Astrocyte (in vitro differentiated cells and primary cell): ENCODE data around the gene EYS. TPM values are rescaled to one million over a fixed set of nuclear protein-coding genes. Genes with fewer than 3 reads are reported as not detected.

Experiments used
- DNase-seq: peaks from one replicate; pipeline ENCODE4 v3.0.0-alpha.2; 2010; ENCODE audit warnings: low read depth
- FAIRE-seq: peaks from 2 replicates; lab custom pipeline; 2011; peaks lifted over from hg19 to GRCh38; lab: Jason Lieb, UNC
- H2AFZ ChIP-seq: 2 replicates; pipeline ENCODE4 v1.6.0; 2012; ENCODE audit warnings: low read depth, low read length, inconsistent platforms
- H3K27ac ChIP-seq: 2 replicates; pipeline ENCODE4 v1.5.1; 2011; ENCODE audit warnings: low read depth, low read length, inconsistent platforms
- H3K27me3 ChIP-seq: 2 replicates; pipeline ENCODE4 v1.6.0; 2011; ENCODE audit warnings: low read length, inconsistent platforms; ENCODE audit not compliant: insufficient read depth
- H3K36me3 ChIP-seq: 2 replicates; pipeline ENCODE4 v1.5.1; 2011; ENCODE audit warnings: low read length, inconsistent platforms; ENCODE audit not compliant: insufficient read depth
- H3K4me1 ChIP-seq: 2 replicates; pipeline ENCODE4 v1.5.1; 2011; ENCODE audit warnings: low read length, inconsistent platforms; ENCODE audit not compliant: insufficient read depth
- H3K4me2 ChIP-seq: 2 replicates; pipeline ENCODE4 v1.6.0; 2012; ENCODE audit warnings: low read length, inconsistent platforms
- H3K4me3 ChIP-seq: 2 replicates; pipeline ENCODE4 v1.5.1; 2011; ENCODE audit warnings: low read depth, mild to moderate bottlenecking, low read length, inconsistent platforms; ENCODE audit not compliant: insufficient read depth
- H3K79me2 ChIP-seq: 2 replicates; pipeline ENCODE4 v1.6.0; 2012; ENCODE audit warnings: mild to moderate bottlenecking, low read length, inconsistent platforms; ENCODE audit not compliant: insufficient read depth
- H3K9ac ChIP-seq: 2 replicates; pipeline ENCODE4 v1.6.0; 2012; ENCODE audit warnings: mild to moderate bottlenecking, low read length, inconsistent platforms
- H3K9me3 ChIP-seq: 2 replicates; pipeline ENCODE4 v1.5.1; 2012; ENCODE audit warnings: low read depth, mild to moderate bottlenecking, low read length, inconsistent platforms; ENCODE audit not compliant: insufficient read depth
- H4K20me1 ChIP-seq: 2 replicates; pipeline ENCODE4 v1.6.0; 2012; ENCODE audit warnings: low read length, inconsistent platforms; ENCODE audit not compliant: insufficient read depth
- H3K27ac Mint-ChIP-seq: one replicate; pipeline ENCODE4 v1.8.0; 2021; ENCODE audit warnings: mild to moderate bottlenecking, mixed read lengths; ENCODE audit not compliant: unreplicated experiment
- H3K27me3 Mint-ChIP-seq: one replicate; pipeline ENCODE4 v1.8.0; 2021; ENCODE audit warnings: low read depth, mixed read lengths; ENCODE audit not compliant: unreplicated experiment
- H3K36me3 Mint-ChIP-seq: one replicate; pipeline ENCODE4 v1.8.0; 2021; ENCODE audit warnings: low read depth, mixed read lengths; ENCODE audit not compliant: unreplicated experiment
- H3K4me1 Mint-ChIP-seq: one replicate; pipeline ENCODE4 v1.8.0; 2021; ENCODE audit warnings: low read depth, mixed read lengths; ENCODE audit not compliant: unreplicated experiment
- H3K4me3 Mint-ChIP-seq: one replicate; pipeline ENCODE4 v1.8.0; 2021; ENCODE audit warnings: mild to moderate bottlenecking, moderate library complexity, mixed read lengths; ENCODE audit not compliant: unreplicated experiment
- H3K9me3 Mint-ChIP-seq: one replicate; pipeline ENCODE4 v1.8.0; 2021; ENCODE audit warnings: mild to moderate bottlenecking, mixed read lengths; ENCODE audit not compliant: unreplicated experiment
- CTCF ChIP-seq: IDR thresholded peaks from 2 replicates; pipeline ENCODE4 v1.5.1; 2011; ENCODE audit warnings: low read depth, mild to moderate bottlenecking, inconsistent platforms, low read length, moderate library complexity; ENCODE audit not compliant: insufficient read depth
- EZH2 ChIP-seq: IDR thresholded peaks from 2 replicates; pipeline ENCODE4 v1.6.1; 2012; ENCODE audit warnings: mild to moderate bottlenecking, low read length, inconsistent platforms; ENCODE audit not compliant: insufficient read depth
- total RNA-seq: library from RNA; stranded (reverse); gene quantifications from 2 replicates; pipeline ENCODE4 v1.2.1, GENCODE V29; 2021

The EYS gene
- total RNA-seq, 1 donor from 2014 or later, result 0.16 TPM

- FAIRE-seq, result no peak
These were observed 1697.0 kb downstream of the EYS start for GRCh38 chr6:64010010-64010409.

GRCh38 chr6:64006246-64006645, 1700.8 kb downstream of the EYS start:
- H3K36me3 ChIP-seq, result no peaks in the 10 kb centered on the region
- no peaks in the 10 kb centered on the region for H4K20me1 ChIP-seq
- FAIRE-seq, result no peak
- no peak overlapping the region for H2AFZ ChIP-seq
- no peaks in the 10 kb centered on the region for H3K79me2 ChIP-seq
- Mint-ChIP-seq H3K27me3 (no peaks in the 10 kb centered on the region), H3K36me3 (no peaks in the 10 kb centered on the region), H3K9me3 (peaks cover 3% of the 10 kb centered on the region), H3K4me3 (no peak overlapping the region), H3K4me1 (no peaks in the 10 kb centered on the region), H3K27ac (no peak overlapping the region)
- no peaks in the 10 kb centered on the region for H3K9me3 ChIP-seq
- no peaks in the 10 kb centered on the region for H3K4me1 ChIP-seq
- H3K27ac ChIP-seq, result no peak overlapping the region
- H3K4me2 ChIP-seq, result no peak overlapping the region
- no peak overlapping the region for H3K9ac ChIP-seq
- no peak overlapping the region for H3K4me3 ChIP-seq
- TF ChIP-seq EZH2 (no peak), CTCF (no peak)
- no peak for DNase-seq
- H3K27me3 ChIP-seq, result no peaks in the 10 kb centered on the region

More at GRCh38 chr6:64010010-64010409, 1697.0 kb downstream of the EYS start:
- H3K4me1 Mint-ChIP-seq, result peaks cover 3% of the 10 kb centered on the region
- Histone ChIP-seq H3K9me3 (no peaks in the 10 kb centered on the region), H3K27ac (no peak overlapping the region), H4K20me1 (no peaks in the 10 kb centered on the region), H3K4me1 (no peaks in the 10 kb centered on the region), H3K4me3 (no peak overlapping the region), H3K9ac (no peak overlapping the region), H3K79me2 (no peaks in the 10 kb centered on the region), H3K4me2 (no peak overlapping the region), H3K27me3 (no peaks in the 10 kb centered on the region), H3K36me3 (no peaks in the 10 kb centered on the region), H2AFZ (no peak overlapping the region)
- no peak for DNase-seq
- no peak overlapping the region for H3K4me3 Mint-ChIP-seq
- peaks cover 3% of the 10 kb centered on the region for H3K9me3 Mint-ChIP-seq
- no peak for TF ChIP-seq CTCF
- no peak for TF ChIP-seq EZH2
- H3K27ac Mint-ChIP-seq, result no peak overlapping the region
- H3K36me3 Mint-ChIP-seq, result no peaks in the 10 kb centered on the region
- H3K27me3 Mint-ChIP-seq, result no peaks in the 10 kb centered on the region

- no peaks in the 10 kb centered on the region for H3K4me1 ChIP-seq
- no peaks in the 10 kb centered on the region for H3K9me3 ChIP-seq
- TF ChIP-seq EZH2, result no peak
- TF ChIP-seq CTCF, result no peak
- no peak overlapping the region for H3K9ac ChIP-seq
- H3K9me3 Mint-ChIP-seq, result no peaks in the 10 kb centered on the region
- H2AFZ ChIP-seq, result no peak overlapping the region
- H3K4me3 ChIP-seq, result no peak overlapping the region
- H3K27me3 ChIP-seq, result no peaks in the 10 kb centered on the region
- FAIRE-seq, result no peak
- H3K36me3 ChIP-seq, result no peaks in the 10 kb centered on the region
- H3K4me2 ChIP-seq, result no peak overlapping the region
- H3K27ac ChIP-seq, result no peak overlapping the region
- no peaks in the 10 kb centered on the region for H3K79me2 ChIP-seq
- H3K4me3 Mint-ChIP-seq, result no peak overlapping the region
- H4K20me1 ChIP-seq, result no peaks in the 10 kb centered on the region
- H3K27ac Mint-ChIP-seq, result no peak overlapping the region
- no peaks in the 10 kb centered on the region for H3K4me1 Mint-ChIP-seq
- no peaks in the 10 kb centered on the region for H3K36me3 Mint-ChIP-seq
- no peaks in the 10 kb centered on the region for H3K27me3 Mint-ChIP-seq
- DNase-seq, result no peak
These were observed 1706.1 kb downstream of the EYS start for GRCh38 chr6:64000818-64001491.
